ENCODE data around the gene RXRA.

DNA sequence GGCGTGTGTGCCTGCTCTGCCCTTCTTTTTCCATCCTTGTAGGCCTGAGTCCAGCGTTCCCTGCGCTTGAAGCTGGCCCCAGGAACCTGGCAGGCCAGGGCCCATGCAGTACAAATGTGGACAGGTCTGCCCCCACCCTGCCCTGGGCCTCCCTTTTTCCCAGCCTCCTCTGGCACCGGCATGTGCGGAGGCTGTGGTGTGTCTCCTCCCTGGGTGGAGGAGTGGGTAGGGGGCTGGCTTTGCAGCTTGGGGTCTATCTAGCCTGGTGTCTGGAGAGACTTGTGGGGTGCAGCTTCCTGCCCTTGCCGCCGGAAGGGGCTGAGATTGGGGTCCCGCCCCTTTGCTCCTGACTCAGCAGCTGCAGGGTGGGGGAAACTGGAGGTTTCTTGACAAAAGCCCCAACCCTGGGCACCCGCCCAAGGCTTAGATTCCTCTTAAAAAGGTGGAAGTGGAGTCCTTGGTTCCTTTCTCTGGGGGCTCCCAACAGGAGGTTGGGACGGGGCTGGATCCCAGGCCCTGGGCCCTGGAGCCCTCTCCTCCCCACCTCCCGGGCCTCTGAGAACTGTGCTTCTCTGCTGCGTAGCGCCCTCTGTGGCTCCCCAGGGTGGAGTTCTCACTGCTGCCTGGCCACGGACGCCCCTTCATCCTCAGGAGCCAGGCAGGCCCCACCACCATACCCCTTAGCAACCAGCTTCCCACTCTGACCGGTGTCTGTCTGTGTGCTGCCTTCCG, 18.0 kb downstream of the RXRA start:
- no peak for TF ChIP-seq CTCF (IDR thresholded peaks at IDR 0.05)
- TF ChIP-seq POLR2A (IDR thresholded peaks at IDR 0.05) = no peak
- no peak for TF ChIP-seq POLR2AphosphoS5 (IDR thresholded peaks at IDR 0.05)
